KMS-11 (cell line): ENCODE results near the gene SPATA21.

Experiments
- H2AFZ ChIP-seq: fragments of 200-600 bp; sonication (generic); 2 replicates; pipeline ENCODE4 v1.6.1; 2016; ENCODE audit warnings: antibody characterized with exemption, mixed run types, low read depth
- H3K27ac ChIP-seq: fragments of 200-600 bp; sonication (generic); 2 replicates; pipeline ENCODE4 v1.6.1; 2016; ENCODE audit warnings: mild to moderate bottlenecking, mixed run types
- H3K27me3 ChIP-seq: fragments of 200-600 bp; sonication (generic); 2 replicates; pipeline ENCODE4 v1.6.1; 2017; ENCODE audit warnings: mild to moderate bottlenecking, low read depth, mixed run types, moderate library complexity; ENCODE audit not compliant: insufficient read depth
- H3K36me3 ChIP-seq: fragments of 200-600 bp; sonication (generic); 2 replicates; pipeline ENCODE4 v1.6.1; 2017; ENCODE audit warnings: mild to moderate bottlenecking, mixed run types; ENCODE audit not compliant: insufficient read depth
- H3K4me1 ChIP-seq: fragments of 200-600 bp; sonication (generic); 2 replicates; pipeline ENCODE4 v1.6.1; 2016; ENCODE audit warnings: mild to moderate bottlenecking, low read depth, mixed run types; ENCODE audit not compliant: poor library complexity, severe bottlenecking
- H3K4me2 ChIP-seq: fragments of 200-600 bp; sonication (generic); 2 replicates; pipeline ENCODE4 v1.7.0; 2016; ENCODE audit warnings: mild to moderate bottlenecking, mixed run types
- H3K4me3 ChIP-seq: fragments of 200-600 bp; sonication (generic); IDR thresholded peaks from 2 replicates; pipeline ENCODE4 v1.6.1; 2017; ENCODE audit warnings: low read depth, low read length, mixed read lengths; ENCODE audit not compliant: insufficient read depth
- H3K79me2 ChIP-seq: fragments of 200-600 bp; sonication (generic); 2 replicates; pipeline ENCODE4 v1.6.1; 2016; ENCODE audit warnings: low read depth, mixed run types; ENCODE audit not compliant: insufficient read depth
- H3K9ac ChIP-seq: fragments of 200-600 bp; sonication (generic); 2 replicates; pipeline ENCODE4 v1.6.1; 2016; ENCODE audit warnings: mild to moderate bottlenecking, mixed run types
- H4K20me1 ChIP-seq: fragments of 200-600 bp; sonication (generic); 2 replicates; pipeline ENCODE4 v1.6.1; 2016; ENCODE audit warnings: mild to moderate bottlenecking, mixed run types; ENCODE audit not compliant: insufficient read depth
- TF ChIP-seq, protein P1 (sequence below): fragments of 200-600 bp; sonication (generic); conservative IDR thresholded peaks from 2 replicates; pipeline ENCODE4 v1.6.1; 2017; ENCODE audit warnings: low read depth, mild to moderate bottlenecking, antibody characterized with exemption, low read length, moderate library complexity, mixed read lengths

The SPATA21 gene

DNA sequence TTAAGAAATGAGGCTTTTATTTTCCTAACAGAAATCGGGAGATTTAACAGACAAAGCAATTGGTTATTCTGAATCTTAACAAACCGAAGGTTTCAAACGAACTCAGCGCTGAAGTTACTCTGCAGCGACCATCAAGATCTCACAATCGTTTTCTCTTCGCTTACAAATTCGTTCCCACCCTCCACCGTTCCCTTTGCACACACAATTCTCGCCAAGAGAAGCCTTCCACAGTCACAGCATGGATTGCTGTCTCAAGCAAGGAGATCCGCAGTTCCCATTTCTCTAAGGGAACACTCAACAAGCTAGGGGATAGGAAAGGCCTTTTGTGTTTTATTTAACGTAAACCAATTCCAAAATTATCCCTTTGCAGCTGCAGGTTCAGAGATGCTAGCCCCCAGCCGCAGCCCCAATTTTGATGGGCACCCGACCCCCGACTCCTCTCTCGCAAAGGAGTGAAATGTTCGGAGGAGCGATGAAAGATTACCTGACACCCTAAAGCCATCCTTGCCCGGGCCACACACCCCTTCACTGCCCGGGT, 85.7 kb downstream of the SPATA21 start:
- H3K79me2 ChIP-seq: peaks cover 55% of the 10 kb centered on the region
- peak overlapping the region; percentile 86 for H3K4me2 ChIP-seq
- H3K36me3 ChIP-seq: no peaks in the 10 kb centered on the region
- H2AFZ ChIP-seq: peak overlapping the region; percentile 99
- H4K20me1 ChIP-seq: no peaks in the 10 kb centered on the region
- no peaks in the 10 kb centered on the region for H3K27me3 ChIP-seq
- peak overlapping the region; percentile 52 for H3K27ac ChIP-seq
- H3K9ac ChIP-seq: peak overlapping the region; percentile 75; the same call in 1 of the 2 replicates
- H3K4me1 ChIP-seq: peaks cover 24% of the 10 kb centered on the region
- peak overlapping the region; percentile 67 for H3K4me3 ChIP-seq
- TF ChIP-seq, protein P1, sequence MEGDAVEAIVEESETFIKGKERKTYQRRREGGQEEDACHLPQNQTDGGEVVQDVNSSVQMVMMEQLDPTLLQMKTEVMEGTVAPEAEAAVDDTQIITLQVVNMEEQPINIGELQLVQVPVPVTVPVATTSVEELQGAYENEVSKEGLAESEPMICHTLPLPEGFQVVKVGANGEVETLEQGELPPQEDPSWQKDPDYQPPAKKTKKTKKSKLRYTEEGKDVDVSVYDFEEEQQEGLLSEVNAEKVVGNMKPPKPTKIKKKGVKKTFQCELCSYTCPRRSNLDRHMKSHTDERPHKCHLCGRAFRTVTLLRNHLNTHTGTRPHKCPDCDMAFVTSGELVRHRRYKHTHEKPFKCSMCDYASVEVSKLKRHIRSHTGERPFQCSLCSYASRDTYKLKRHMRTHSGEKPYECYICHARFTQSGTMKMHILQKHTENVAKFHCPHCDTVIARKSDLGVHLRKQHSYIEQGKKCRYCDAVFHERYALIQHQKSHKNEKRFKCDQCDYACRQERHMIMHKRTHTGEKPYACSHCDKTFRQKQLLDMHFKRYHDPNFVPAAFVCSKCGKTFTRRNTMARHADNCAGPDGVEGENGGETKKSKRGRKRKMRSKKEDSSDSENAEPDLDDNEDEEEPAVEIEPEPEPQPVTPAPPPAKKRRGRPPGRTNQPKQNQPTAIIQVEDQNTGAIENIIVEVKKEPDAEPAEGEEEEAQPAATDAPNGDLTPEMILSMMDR: no peak

DNA sequence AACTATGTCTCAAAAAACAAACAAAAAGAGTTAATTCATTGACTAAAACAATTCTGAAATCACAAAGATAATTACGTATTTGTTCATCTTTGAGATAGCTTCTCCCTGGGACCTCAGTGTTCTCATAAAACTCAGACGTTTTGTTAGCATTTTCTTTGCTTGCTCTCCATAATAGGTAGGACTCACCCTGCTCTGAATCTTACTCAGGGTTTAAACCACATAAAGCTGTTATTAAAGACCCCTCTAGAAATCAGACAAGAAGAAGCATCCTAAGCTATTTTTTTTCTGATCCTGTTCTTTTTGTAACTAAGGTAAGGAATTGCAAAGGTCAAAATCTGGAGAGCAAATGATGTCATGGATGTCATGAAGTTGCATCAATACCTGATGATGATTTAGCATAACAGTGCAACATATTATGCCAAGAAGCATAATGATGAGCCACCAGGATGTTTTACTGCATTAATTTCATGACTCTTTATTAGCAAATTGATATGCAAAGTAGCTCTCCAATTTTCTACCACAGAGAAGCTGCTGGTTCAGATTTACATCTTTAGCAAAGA, 87.3 kb downstream of the SPATA21 start:
- Histone ChIP-seq H3K4me3 (no peak overlapping the region), H3K4me2 (peak overlapping the region; percentile 86), H3K36me3 (no peaks in the 10 kb centered on the region), H3K79me2 (peaks cover 71% of the 10 kb centered on the region), H3K9ac (no peak overlapping the region), H4K20me1 (no peaks in the 10 kb centered on the region), H2AFZ (no peak overlapping the region), H3K4me1 (peaks cover 24% of the 10 kb centered on the region), H3K27ac (no peak overlapping the region), H3K27me3 (no peaks in the 10 kb centered on the region)
- TF ChIP-seq, protein P1: no peak
